SH-SY5Y (cell line): Measurements from ENCODE around the gene YPEL2.

Experiments
- GATA2 ChIP-seq: IDR thresholded peaks from 2 replicates; pipeline ENCODE4 v1.6.1; 2011; ENCODE audit warnings: mild to moderate bottlenecking, low read depth, low read length
- GATA3 ChIP-seq: IDR thresholded peaks from 2 replicates; pipeline ENCODE4 v1.6.1; 2011; ENCODE audit warnings: low read depth, mild to moderate bottlenecking, low read length, moderate library complexity

YPEL2 gene

GRCh38 chr17:59361916-59362810, 30.7 kb downstream of the YPEL2 start:
- TF ChIP-seq GATA2 (no peak), GATA3 (no peak)

- TF ChIP-seq GATA2, result no peak
- no peak for TF ChIP-seq GATA3
Observed at GRCh38 chr17:59362811-59363205, 31.4 kb downstream of the YPEL2 start.

- no peak for TF ChIP-seq GATA2
- TF ChIP-seq GATA3, result no peak
Observed at GRCh38 chr17:59365383-59365981, 34.0 kb downstream of the YPEL2 start.

- TF ChIP-seq GATA3 (no peak), GATA2 (no peak)
Observed at GRCh38 chr17:59366040-59366757, 34.7 kb downstream of the YPEL2 start.

GRCh38 chr17:59366773-59367656, 35.6 kb downstream of the YPEL2 start:
- no peak for TF ChIP-seq GATA3
- TF ChIP-seq GATA2, result no peak

- TF ChIP-seq GATA3, result no peak
- no peak for TF ChIP-seq GATA2
Observed at GRCh38 chr17:59367657-59368045, 36.2 kb downstream of the YPEL2 start.

GRCh38 chr17:59368218-59368857, 36.9 kb downstream of the YPEL2 start:
- TF ChIP-seq GATA2, result no peak

GRCh38 chr17:59369031-59369975, 37.8 kb downstream of the YPEL2 start:
- no peak for TF ChIP-seq GATA3
- no peak for TF ChIP-seq GATA2

GRCh38 chr17:59370593-59371299, 39.3 kb downstream of the YPEL2 start:
- TF ChIP-seq GATA2 (no peak), GATA3 (no peak)

GRCh38 chr17:59371416-59372100, 40.1 kb downstream of the YPEL2 start:
- TF ChIP-seq GATA3 (no peak), GATA2 (no peak)

GRCh38 chr17:59372138-59372751, 40.8 kb downstream of the YPEL2 start:
- no peak for TF ChIP-seq GATA3
- no peak for TF ChIP-seq GATA2
